GM19351 (cell line): ENCODE measurements around the gene PSG4.
"Not testable (repeated sequence)": the region's sequence is repeated elsewhere in the genome, so short reads cannot be mapped to it uniquely, and the experiment has no call there.

Experiments
- ATAC-seq: cut with Tn5 transposase; IDR thresholded peaks from one replicate; pipeline ENCODE4 v1.9.1; 2021; ENCODE audit warnings: mild to moderate bottlenecking, moderate library complexity; ENCODE audit not compliant: unreplicated experiment

PSG4 gene

DNA sequence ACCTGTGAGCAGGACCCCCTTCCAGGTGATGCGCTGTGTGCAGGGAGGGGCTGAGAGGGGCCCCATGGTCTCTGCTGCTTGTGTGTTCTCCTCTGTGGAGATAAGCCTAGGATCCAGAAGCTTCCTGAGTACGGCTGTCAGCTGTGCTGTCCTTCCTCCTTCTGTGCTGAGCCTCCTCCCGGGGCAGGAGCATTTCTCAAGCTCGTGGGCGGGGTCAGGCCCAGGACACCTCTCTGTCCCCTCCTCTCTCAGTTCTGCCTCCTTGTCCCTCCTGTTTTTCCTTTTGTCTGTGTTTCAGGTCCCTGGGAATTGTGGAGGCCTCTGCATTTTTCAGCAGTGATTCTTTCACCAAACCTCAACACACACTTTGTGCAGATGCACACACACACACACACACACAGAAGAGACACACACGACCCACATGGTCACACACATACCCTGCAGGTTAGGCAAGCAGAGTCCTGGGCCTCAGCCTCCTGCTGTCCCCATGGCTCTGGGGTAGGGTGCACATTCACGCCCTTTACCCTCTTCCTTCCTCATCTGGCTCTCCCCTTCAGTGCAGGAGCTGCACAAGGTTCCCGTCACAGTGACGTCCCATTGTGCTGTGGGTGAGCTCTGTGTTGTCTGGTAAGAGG lies at the start of gene PSG4:
TSS of gene PSG4 (minus strand) at position 168 of the 635 bp plus-strand sequence. CDS start at position 66, 102 bp downstream.
- not testable (repeated sequence) for ATAC-seq

DNA sequence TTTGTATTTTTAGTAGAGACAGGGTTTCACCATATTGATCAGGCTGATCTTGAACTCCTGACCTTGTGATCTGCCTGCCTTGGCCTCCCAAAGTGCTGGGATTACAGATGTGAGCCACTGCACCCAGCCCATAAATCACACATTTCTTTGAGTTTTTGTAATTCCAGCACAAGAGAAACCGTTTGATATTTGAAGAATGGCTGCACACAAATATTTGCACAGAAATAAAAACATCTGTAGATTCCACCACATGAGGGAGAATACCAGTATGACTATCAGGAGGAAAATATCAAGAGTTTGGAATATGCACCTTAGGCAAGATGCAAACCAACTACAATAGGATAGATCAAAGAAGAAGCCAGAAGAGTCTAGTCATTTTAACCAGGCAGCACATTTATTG lies 46.0 kb upstream of the PSG4 start:
- not testable (repeated sequence) for ATAC-seq

DNA sequence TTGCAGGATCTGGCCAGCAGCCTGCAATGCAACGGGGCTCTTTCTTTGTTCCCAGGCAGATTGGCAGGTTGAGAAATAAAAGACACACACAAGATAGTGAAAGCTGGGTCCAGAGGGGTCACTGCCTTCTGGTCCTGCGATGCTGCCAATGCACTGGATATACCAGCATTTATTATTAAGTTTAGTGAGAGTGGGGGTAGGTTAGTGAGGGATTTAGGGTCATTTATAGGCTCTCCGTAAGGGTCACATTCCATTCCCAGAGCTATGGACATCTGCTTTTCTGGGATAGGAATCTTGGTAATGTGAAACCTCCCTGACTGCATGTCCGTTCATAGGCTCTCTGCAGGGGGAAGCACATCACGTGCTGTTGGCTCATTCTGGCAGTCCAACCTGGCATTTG lies 44.9 kb upstream of the PSG4 start:
- ATAC-seq = not testable (repeated sequence)

DNA sequence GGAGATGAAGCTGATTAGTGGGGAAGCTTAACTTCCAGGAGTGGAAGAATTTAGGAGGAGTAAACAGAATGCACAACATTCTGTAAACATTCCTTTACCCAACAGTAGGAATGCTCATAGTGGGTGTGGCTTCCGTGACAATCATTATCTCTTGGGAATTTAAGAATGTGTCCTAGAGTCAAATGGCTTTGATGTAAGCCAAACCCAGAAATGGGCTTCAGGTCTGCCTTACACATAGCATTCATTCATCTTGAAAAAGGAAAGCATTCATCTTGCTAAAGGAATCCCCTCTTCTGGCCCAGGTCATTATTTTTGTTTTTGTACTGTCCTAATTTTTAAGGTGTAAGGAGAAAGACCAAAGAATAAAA lies 43.2 kb upstream of the PSG4 start:
- ATAC-seq = not testable (repeated sequence)

DNA sequence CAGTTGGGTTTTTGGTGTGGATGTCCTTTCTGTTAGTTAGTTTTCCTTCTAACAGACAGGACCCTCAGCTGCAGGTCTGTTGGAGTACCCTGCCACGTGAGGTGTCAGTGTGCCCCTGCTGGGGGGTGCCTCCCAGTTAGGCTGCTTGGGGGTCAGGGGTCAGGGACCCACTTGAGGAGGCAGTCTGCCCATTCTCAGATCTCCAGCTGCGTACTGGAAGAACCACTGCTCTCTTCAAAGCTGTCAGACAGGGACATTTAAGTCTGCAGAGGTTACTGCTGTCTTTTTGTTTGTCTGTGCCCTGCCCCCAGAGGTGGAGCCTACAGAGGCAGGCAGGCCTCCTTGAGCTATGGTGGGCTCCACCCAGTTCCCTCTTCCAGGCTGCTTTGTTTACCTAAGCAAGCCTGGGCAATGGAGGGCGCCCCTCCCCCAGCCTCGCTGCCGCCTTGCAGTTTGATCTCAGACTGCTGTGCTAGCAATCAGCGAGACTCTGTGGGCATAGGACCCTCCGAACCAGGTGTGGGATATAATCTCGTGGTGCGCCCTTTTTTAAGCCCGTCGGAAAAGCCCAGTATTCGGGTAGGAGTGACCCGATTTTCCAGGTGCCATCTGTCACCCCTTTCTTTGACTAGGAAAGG lies 41.9 kb upstream of the PSG4 start:
- not testable (repeated sequence) for ATAC-seq

DNA sequence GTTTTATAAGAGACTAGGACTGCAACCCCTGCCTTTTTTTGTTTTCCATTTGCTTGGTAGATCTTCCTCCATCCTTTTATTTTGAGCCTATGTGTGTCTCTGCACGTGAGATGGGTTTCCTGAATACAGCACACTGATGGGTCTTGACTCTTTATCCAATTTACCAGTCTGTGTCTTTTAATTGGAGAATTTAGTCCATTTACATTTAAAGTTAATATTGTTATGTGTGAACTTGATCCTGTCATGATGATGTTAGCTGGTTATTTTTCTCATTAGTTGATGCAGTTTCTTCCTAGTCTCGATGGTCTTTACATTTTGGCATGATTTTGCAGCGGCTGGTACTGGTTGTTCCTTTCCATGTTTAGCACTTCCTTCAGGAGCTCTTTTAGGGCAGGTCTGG lies 40.4 kb upstream of the PSG4 start:
- not testable (repeated sequence) for ATAC-seq

DNA sequence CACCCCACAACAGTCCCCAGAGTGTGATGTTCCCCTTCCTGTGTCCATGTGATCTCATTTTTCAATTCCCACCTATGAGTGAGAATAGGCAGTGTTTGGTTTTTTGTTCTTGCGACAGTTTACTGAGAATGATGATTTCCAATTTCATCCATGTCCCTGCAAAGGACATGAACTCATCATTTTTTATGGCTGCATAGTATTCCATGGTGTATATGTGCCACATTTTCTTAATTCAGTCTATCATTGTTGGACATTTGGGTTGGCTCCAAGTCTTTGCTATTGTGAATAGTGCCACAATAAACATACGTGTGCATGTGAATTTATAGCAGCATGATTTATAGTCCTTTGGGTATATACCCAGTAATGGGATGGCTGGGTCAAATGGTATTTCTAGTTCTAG lies 36.8 kb upstream of the PSG4 start:
- not testable (repeated sequence) for ATAC-seq

DNA sequence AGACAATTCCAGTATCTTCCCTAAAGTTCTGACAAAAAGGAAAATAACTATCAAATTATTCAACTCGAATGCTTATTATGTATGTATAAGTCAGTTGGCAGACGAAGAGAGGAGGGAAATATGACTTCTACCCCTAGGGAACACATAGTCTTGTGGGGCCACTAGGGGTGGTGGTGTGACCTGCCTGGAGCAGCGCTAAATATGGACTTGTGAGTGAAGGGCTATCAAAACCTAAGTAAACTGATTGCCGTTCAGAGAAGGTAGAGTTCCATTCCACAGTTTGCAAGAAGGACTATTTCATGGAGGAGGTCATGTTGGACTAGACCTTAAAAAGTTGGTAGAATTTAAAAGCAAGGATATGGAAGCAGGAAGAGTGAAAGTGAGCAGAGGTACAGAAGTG lies 32.8 kb upstream of the PSG4 start:
- not testable (repeated sequence) for ATAC-seq

DNA sequence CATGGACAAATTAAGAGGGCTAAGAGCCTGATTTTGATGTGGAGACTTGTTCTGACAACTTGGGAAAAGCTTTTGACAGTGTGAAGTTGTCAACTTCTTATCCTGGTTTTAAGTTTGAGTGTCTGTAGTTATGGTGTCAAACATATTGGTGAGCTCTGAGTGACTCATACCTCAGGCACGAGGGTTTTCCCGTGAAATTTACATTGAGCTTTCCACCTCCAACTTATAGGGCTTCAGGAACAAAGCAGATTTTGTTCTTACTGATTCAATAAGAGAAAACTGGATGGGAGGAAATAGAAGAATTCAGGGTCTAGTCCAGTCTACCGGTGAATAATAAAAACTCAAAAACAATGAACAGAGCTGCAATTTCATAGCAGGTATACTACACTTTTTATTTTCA lies 30.2 kb upstream of the PSG4 start:
- not testable (repeated sequence) for ATAC-seq

DNA sequence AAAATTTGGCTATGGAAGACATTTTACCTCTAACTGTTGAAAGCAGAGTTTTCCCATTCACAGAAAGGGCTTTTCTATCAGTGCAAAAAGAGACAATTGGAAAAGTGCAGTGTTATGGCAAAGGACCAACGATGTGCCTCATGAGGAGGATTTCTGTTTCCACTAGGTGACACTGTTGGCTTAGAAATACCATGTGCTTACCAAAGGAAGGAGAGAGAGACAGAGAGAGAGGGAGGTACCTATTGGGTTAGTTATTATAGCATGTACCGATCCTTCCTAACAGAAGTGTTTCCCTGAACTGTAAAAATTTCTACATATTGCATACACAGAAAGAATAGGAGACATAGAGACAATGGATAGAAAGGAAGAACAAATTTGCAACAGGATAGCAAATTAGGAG lies 23.9 kb upstream of the PSG4 start:
- no peak for ATAC-seq

DNA sequence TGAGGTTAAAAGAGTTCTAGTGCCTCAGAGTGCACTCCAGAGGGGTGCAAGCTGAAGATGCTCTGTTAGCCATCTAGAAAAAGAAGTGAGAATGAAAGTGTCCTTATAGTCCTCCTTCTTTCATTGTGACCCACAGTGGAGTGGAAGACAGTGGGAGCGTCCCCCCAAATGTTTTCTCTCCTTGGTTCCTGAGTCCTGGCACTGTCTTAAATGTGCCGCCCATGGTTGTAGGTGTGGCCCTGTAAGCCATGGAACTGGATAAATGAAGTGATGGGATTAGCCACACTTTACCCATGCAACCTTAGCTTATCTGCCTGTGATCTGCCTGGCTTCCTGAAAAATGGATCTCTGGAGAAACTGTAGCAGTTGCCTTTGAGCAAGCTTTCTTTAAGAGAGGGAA lies 23.3 kb upstream of the PSG4 start:
- ATAC-seq = not testable (repeated sequence)

DNA sequence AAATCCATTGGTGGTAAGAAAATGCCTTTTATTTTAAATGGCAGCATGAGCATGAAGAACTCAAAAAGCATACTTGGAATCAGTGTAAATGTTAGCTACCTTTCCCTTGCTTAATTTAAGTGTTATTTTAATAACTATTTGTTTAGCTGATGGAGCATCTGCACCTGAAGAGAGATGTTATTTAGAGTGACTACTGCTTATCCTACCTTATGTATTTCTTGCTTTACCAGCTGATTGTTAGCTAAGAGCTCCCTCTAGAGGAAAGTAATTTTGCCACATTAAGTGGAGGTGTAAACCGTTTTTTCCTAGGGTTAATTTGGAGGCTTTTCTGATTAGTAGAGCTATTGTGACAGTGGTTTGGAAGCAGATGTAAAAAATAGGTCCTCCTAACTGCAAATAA lies 21.5 kb upstream of the PSG4 start:
- not testable (repeated sequence) for ATAC-seq

DNA sequence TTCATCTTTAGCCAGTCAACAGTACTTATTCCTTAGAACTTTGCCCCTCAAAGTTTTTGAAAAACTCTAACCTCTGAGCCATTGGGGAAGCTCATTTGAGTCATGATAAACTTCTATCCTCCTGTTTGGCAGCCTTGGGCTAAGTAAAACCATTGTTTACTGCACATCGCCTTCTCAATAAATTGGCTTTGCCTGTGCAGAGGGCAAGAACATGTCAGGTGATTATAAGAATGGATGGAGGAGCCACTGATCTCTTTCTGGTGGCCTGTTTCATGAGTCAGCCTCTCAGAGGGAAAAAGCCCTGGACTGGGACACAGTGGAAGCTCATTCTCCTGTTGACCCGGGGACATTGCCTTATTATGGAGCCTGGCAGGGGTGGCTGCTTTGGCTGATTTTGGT lies 19.4 kb upstream of the PSG4 start:
- no peak for ATAC-seq

DNA sequence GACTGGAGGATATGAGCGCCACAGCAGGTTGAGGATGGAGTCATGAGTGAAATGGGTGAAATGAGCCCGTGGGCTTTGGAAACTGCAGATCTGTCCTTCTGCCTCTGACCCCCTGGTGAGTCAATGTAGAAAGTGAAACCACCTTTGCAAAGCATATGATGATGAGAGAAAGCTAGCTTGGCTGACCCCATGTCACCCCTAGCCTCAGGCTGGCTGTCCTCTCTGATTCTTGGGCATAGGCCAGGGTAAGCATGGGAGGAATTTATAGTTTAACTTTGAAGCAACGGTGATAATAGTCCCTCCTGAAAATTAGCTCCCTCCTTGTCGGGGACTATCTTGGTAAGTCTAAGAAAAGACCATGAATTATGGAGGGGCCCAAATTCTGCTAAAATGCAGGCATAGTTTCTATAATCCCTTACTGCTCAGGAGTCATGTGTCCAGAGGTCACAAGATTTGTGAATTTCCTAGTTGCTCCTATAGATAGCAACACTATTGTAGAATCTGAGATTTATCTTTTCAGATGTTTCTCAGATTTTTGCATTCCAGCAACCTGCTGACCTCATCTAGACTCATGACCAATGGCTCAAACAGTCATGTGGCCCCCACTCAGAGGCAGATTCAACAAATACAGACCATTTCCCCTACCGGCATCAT lies 18.9 kb upstream of the PSG4 start:
- ATAC-seq = not testable (repeated sequence)

DNA sequence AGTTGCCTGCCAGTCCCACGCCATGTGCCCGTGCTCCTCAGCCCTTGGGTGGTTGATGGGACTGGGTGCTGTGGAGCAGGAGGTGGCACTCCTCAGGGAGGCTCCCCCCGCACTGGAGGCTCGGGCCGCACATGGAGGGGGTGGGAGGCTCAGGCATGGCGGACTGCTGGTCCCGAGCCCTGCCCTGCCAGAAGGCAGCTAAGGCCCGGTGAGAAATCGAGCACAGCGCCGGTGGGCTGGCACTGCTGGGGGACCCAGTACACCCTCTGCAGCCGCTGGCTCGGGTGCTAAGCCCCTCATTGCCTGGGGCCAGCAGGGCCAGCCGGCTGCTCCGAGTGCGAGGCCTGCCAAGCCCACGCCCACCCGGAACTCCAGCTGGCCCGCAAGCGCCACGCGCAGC lies 16.5 kb upstream of the PSG4 start:
- not testable (repeated sequence) for ATAC-seq

DNA sequence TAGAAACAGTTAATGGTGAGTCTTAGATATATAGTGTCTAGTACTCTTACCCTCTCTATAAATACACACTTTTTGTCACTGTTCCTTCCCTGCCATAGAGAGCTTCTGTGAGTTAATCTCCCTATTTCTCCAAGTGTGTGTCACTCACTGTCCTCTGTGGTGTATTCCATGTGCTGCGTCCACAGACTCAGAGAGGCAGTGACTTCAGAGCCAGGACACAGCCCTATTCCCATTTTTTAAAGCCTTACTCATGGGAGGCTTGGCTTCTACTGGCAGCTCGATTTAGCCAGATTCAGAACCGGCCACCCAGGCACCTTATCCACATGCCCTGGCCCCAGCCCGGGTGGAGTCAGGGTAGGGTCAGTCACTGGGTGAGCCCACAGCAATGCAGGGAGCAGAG lies 13.7 kb upstream of the PSG4 start:
- ATAC-seq = not testable (repeated sequence)

DNA sequence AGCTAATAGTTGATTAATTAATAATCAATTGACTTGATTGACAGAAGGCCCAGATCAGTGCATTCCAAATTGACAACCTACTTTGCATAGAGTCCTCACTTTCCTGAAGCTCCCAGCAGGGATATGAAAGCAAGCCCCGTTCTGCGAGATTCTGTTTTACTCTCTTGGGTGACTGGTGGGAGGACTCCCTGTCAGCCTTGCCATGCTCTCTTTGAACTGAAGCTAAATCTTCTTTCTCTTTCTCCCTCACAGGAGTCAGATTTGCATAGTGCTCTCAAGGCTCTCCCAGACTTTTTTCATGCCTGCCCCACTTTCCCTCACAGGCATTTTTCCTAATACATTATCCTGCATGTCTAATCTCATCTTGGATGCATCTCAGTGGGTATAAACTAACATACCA lies 10.4 kb upstream of the PSG4 start:
- not testable (repeated sequence) for ATAC-seq

DNA sequence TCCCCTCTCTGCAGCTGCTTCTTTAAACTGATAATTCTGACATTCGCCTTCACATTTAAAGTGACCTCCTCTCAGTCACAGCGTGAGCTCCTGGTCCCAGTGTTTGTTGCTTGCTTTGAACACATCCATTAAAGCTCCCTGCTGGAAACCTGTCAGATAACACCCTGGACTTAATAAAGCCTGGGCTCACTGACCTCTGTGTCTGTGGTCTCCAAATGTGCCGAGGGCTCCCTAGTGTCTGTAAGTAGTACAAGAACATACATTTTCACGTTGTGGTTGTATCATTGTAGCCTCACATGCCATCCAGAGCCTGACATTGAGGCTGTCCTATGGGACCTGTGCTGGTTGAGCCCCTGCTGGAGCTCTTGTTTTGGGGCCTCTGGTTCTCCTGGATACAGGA lies 2.6 kb upstream of the PSG4 start:
- no peak for ATAC-seq

DNA sequence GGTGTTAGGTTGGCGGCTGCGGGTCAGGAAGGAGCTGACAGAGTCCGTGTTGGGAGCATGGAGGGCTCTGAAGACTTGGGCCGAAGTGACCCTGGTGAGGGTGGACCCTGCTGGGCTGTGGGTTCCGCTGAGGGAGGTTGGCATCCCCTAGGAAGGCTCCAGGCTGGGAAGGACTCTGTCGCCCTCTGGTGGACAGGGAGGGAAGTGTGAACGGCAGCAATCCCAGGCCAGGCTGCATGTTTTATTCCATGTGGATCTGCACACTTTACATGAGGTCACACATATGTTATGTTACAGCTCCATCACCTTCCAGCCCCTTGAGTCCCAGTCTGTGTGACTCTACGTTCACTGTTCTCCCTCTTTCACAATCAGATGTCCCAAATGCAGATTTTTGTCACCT lies 1.7 kb upstream of the PSG4 start:
- not testable (repeated sequence) for ATAC-seq

DNA sequence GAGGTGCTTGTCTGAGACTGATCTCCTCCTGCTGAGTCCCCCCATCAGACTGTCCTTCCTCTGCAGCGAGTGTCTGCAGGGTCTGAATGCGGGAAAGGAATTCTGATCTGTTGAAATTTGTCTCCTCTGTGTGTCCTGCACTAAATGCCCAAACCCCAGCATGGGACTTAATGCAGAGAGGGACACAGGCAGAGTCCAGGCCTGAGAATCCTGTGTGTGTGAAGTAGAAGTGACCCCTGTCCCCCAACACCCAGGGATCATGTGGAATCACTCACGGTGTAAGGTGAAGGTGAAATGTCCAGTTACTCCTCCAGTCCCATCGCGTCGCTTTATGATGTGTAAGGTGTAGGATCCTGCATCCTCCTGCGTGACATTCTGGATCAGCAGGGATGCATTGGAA lies 1.8 kb downstream of the PSG4 start:
- not testable (repeated sequence) for ATAC-seq

DNA sequence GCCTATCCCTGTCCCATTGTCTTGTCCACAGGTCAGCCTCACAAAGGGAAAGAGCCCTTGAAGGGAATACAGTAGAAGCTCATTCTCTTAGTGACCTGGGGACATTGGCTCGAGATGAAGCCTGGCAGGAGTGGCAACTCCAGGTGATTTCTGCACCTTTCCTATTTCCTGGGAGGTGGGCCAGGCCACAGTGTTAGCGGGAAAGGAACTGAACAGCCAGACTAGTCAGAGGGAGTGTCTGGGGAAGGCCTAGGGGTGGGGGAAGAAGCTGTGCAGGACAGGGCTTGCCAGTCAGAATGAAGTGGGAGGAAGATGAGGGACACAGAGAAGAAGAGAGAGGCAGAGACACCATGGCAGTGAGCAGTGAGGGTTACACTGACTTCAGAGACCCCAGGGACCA lies 3.5 kb downstream of the PSG4 start:
- ATAC-seq = not testable (repeated sequence)

DNA sequence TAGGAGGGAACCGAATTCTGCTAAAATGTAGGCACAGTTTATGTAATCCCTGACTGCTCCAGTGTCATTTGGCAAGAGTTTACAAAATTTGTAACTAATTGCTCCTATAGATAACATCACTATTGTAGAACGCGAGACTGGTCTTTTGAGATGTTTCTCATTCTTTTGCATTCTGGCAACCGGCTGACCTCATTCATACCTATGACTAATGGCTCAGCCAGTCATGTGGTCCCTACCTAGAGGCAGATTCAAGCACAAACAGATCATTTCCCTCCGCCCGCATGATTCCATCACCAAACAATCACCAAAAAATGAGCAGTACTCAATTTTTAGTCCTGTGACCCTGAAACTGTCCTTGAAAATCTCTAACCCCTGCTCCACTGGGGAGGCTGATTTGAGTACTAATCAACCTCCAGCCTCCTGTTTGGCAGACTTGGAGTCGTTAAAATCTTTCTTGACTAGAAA lies 4.1 kb downstream of the PSG4 start:
- ATAC-seq = not testable (repeated sequence)
